B cell (primary cell): Measurements from ENCODE around the gene PPP2R3A. TPM values are rescaled to one million over a fixed set of nuclear protein-coding genes. Genes with fewer than 3 reads are reported as not detected.

ENCODE experiments used
- ATAC-seq: fragments of 200-7000 bp; cut with Tn5 transposase; one replicate; pipeline ENCODE4 v1.10.0; 2021; ENCODE audit warnings: low read depth, mild to moderate bottlenecking, moderate number of reproducible peaks, moderate library complexity
- CTCF ChIA-PET: fragments of 350-600 bp; sonication (Branson Sonifier 250); formaldehyde crosslinking; loops from one replicate; lab custom pipeline; 2021; ENCODE audit warnings: antibody characterized with exemption, inconsistent platforms; lab: Charles Lee
- POLR2A ChIA-PET: fragments of 350-600 bp; sonication (Branson Sonifier 250); formaldehyde crosslinking; loops from one replicate; lab custom pipeline; 2021; ENCODE audit warnings: antibody characterized with exemption; lab: Charles Lee
- DNase-seq: peaks from one replicate; pipeline ENCODE4 v3.0.0; 2013
- H2AFZ ChIP-seq: 2 replicates; pipeline ENCODE4 v1.6.1; 2012; ENCODE audit warnings: mild to moderate bottlenecking, low read depth, low read length; ENCODE audit not compliant: insufficient read depth, poor library complexity, severe bottlenecking
- H3K27ac ChIP-seq, 2 donors: 1 replicate in 1 of 2; 2 replicates in 1 of 2; pipeline ENCODE4 v1.5.1; 2012 to 2013; ENCODE audit warnings: low read length in 2 of 2, mild to moderate bottlenecking in 2 of 2, moderate library complexity in 1 of 2
- H3K27me3 ChIP-seq, 4 experiments: fragments of 200-600 bp in 1 of 4; sonication (generic) in 1 of 4; replicated peaks in 1 of 4; 1 replicate in 2 of 4; 2 replicates in 2 of 4; pipeline versions ENCODE4 v1.6.1 to v1.7.0; 2013 to 2016; ENCODE audit warnings: low read length in 3 of 4, mild to moderate bottlenecking in 2 of 4, mixed read lengths in 1 of 4, moderate library complexity in 1 of 4; ENCODE audit not compliant: insufficient read depth in 4 of 4, control insufficient read depth in 3 of 4; ENCODE audit errors: control extremely low read depth in 1 of 4
- H3K36me3 ChIP-seq, 2 experiments: replicated peaks in 1 of 2; 1 replicate in 1 of 2; 2 replicates in 1 of 2; pipeline versions ENCODE4 v1.6.1 to v1.7.1; 2013; ENCODE audit warnings: low read length in 1 of 2; ENCODE audit not compliant: insufficient read depth in 2 of 2, control insufficient read depth in 1 of 2; ENCODE audit errors: control extremely low read depth in 1 of 2, extremely low read depth in 1 of 2
- H3K4me1 ChIP-seq, 2 donors: fragments of 200-600 bp in 1 of 2; sonication (generic) in 1 of 2; 1 replicate in 1 of 2; 2 replicates in 1 of 2; pipeline versions ENCODE4 v1.5.1 to v1.6.1; 2013 to 2017; ENCODE audit warnings: low read length in 2 of 2; ENCODE audit not compliant: control insufficient read depth in 2 of 2, insufficient read depth in 2 of 2
- H3K4me2 ChIP-seq: replicated peaks from 2 replicates; pipeline ENCODE3; 2012; ENCODE audit warnings: mild to moderate bottlenecking, low read depth, low read length; ENCODE audit not compliant: poor library complexity, severe bottlenecking
- H3K4me3 ChIP-seq, 5 experiments: fragments of 200-600 bp in 1 of 5; sonication (generic) in 1 of 5; 1 replicate in 3 of 5; 2 replicates in 2 of 5; pipeline versions ENCODE4 v1.5.1 to v1.7.0; 2011 to 2016; ENCODE audit warnings: low read length in 4 of 5, mild to moderate bottlenecking in 4 of 5, low read depth in 2 of 5, control low read depth in 1 of 5, moderate library complexity in 1 of 5; ENCODE audit not compliant: insufficient read depth in 1 of 5; ENCODE audit errors: control extremely low read depth in 1 of 5, extremely low read depth in 1 of 5
- H3K79me2 ChIP-seq: fragments of 200-600 bp; sonication (generic); one replicate; pipeline ENCODE4 v1.6.0; 2016; ENCODE audit warnings: low read length; ENCODE audit not compliant: control insufficient read depth, insufficient read depth
- H3K9ac ChIP-seq: fragments of 200-600 bp; sonication (generic); 2 replicates; pipeline ENCODE4 v1.6.1; 2017; ENCODE audit warnings: mild to moderate bottlenecking, low read length, moderate library complexity
- H3K9me3 ChIP-seq, 3 donors: one replicate each; pipeline versions ENCODE4 v1.6.1 to v1.7.1; 2013; ENCODE audit warnings: low read length in 2 of 3; ENCODE audit not compliant: control insufficient read depth in 2 of 3, insufficient read depth in 1 of 3; ENCODE audit errors: control extremely low read depth in 1 of 3
- H4K20me1 ChIP-seq: 2 replicates; pipeline ENCODE4 v1.6.0; 2012; ENCODE audit warnings: mild to moderate bottlenecking, low read length; ENCODE audit not compliant: insufficient read depth, control insufficient read depth, poor library complexity, severe bottlenecking
- H3K27ac Mint-ChIP-seq: one replicate; pipeline ENCODE4 v1.8.0; 2021; ENCODE audit warnings: mixed read lengths
- H3K27me3 Mint-ChIP-seq: one replicate; pipeline ENCODE4 v1.8.0; 2021; ENCODE audit warnings: mixed read lengths
- H3K4me1 Mint-ChIP-seq: one replicate; pipeline ENCODE4 v1.8.0; 2021; ENCODE audit warnings: mixed read lengths
- H3K4me3 Mint-ChIP-seq: one replicate; pipeline ENCODE4 v1.8.0; 2021; ENCODE audit warnings: mixed read lengths
- H3K9me3 Mint-ChIP-seq: one replicate; pipeline ENCODE4 v1.8.0; 2022; ENCODE audit warnings: mixed read lengths; ENCODE audit not compliant: insufficient read depth
- CTCF ChIP-seq: fragments of 200-600 bp; IDR thresholded peaks from one replicate; pipeline ENCODE4 v1.8.0; 2022; ENCODE audit warnings: antibody characterized with exemption, mild to moderate bottlenecking
- EZH2 ChIP-seq: IDR thresholded peaks from 2 replicates; pipeline ENCODE4 v1.6.1; 2012; ENCODE audit warnings: borderline replicate concordance, low read depth, mild to moderate bottlenecking, moderate library complexity, low read length; ENCODE audit not compliant: insufficient read depth, poor library complexity, severe bottlenecking
- WGBS: methylation state at CpG from one replicate; pipeline ENCODE4 v1.1.5; 2013; ENCODE audit warnings: missing lambda C conversion rate; ENCODE audit not compliant: insufficient coverage; 5-methylcytosine and 5-hydroxymethylcytosine counted together
- intact Hi-C: fragments of 100-400 bp; cut with micrococcal nuclease; formaldehyde crosslinking; loops from one replicate; pipeline ENCODE4 v1.10.0; 2022
- polyA plus RNA-seq: library from polyadenylated mRNA; depleted of rRNA; stranded (reverse); fragments of >200 nt; gene quantifications from 2 replicates; pipeline ENCODE4 v1.2.3, GENCODE V29; 2012
- total RNA-seq, 2 donors: library from RNA; stranded (reverse); fragments of 120-200 nt in 1 of 2; gene quantifications; 1 replicate in 1 of 2; 2 replicates in 1 of 2; pipeline versions ENCODE4 v1.2.3 to v1.2.4, GENCODE V29; 2013 to 2022

The PPP2R3A gene
- total and polyA plus RNA-seq, 2 donors (not counting 1 experiment from before 2014, with no cell fraction given), result 0.03 to 0.22 TPM

- WGBS, result 97% methylated on average over 5 of the region's 6 CpGs
- H4K20me1 ChIP-seq, result no peaks in the 10 kb centered on the region
- no peaks in the 10 kb centered on the region for H3K79me2 ChIP-seq
- no peaks in the 10 kb centered on the region for H3K9me3 ChIP-seq
- H3K4me3 ChIP-seq, result no peak overlapping the region
- ChIA-PET POLR2A (no interaction called here), CTCF (no interaction called here)
- H3K27ac ChIP-seq, result no peak overlapping the region
- Mint-ChIP-seq H3K27me3 (peaks cover 21% of the 10 kb centered on the region), H3K27ac (no peak overlapping the region), H3K4me1 (no peaks in the 10 kb centered on the region), H3K9me3 (no peaks in the 10 kb centered on the region), H3K4me3 (no peak overlapping the region)
- no peaks in the 10 kb centered on the region for H3K36me3 ChIP-seq
- no peak overlapping the region for H2AFZ ChIP-seq
- H3K27me3 ChIP-seq, result peaks cover 0 to 6% (median 0%) of the 10 kb centered on the region in 4 experiments
- TF ChIP-seq EZH2, result no peak
- ATAC-seq (no peak), DNase-seq (no peak)
- no peak overlapping the region for H3K9ac ChIP-seq
- intact Hi-C loops, result no loop called here
- no peaks in the 10 kb centered on the region for H3K4me1 ChIP-seq
- H3K4me2 ChIP-seq, result no peak overlapping the region
These were observed 32.2 kb downstream of the PPP2R3A start for GRCh38 chr3:135997554-135998320.

GRCh38 chr3:136008221-136008620 lies 42.7 kb downstream of the PPP2R3A start:
- Histone ChIP-seq H4K20me1 (no peaks in the 10 kb centered on the region), H3K4me1 (no peaks in the 10 kb centered on the region), H3K27me3 (no peaks in the 10 kb centered on the region), H3K4me2 (no peak overlapping the region), H2AFZ (no peak overlapping the region), H3K4me3 (no peak overlapping the region), H3K9ac (no peak overlapping the region), H3K79me2 (no peaks in the 10 kb centered on the region), H3K9me3 (peaks cover 0 to 1% (median 0%) of the 10 kb centered on the region in 3 donors), H3K27ac (no peak overlapping the region), H3K36me3 (no peaks in the 10 kb centered on the region)
- ATAC-seq (no peak), DNase-seq (no peak)
- Mint-ChIP-seq H3K9me3 (no peaks in the 10 kb centered on the region), H3K4me1 (no peaks in the 10 kb centered on the region), H3K27ac (no peak overlapping the region), H3K4me3 (no peak overlapping the region), H3K27me3 (peaks cover 10% of the 10 kb centered on the region)
- WGBS, result no CpG with 5 or more reads among the region's 1 CpG
- ChIA-PET POLR2A (no interaction called here), CTCF (no interaction called here)
- intact Hi-C loops, result no loop called here
- TF ChIP-seq EZH2 (no peak), CTCF (no peak)
